Raji (cell line): Measurements from ENCODE around the gene CARD6.

Experiments
- POLR2A ChIP-seq: IDR thresholded peaks from 2 replicates; pipeline ENCODE4 v1.6.1; 2011; ENCODE audit warnings: low read depth, low read length, control low read depth; ENCODE audit not compliant: insufficient read depth

Gene CARD6

DNA sequence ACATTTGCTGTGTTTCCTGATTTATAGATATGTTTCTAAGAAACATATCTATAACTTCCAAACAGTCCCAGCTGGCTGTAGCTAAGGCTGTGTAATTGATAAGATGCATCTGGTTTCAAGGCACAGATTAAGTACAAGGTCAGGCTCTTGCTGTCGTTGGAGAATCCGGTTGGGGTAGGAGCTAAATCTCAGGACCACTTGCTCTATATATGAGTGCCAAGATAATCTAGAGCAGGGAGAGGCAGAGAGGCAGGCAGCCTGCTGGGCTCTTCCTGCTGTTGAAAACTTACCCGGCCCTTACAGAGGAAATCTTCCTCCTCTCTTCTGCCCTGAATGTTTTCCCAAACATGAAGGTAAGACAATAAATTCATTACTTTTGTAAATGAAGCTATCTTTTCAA lies 68.1 kb downstream of the CARD6 start, which contains the start of gene C7:
Gene C7 (plus strand): TSS at position 234 of the 400 bp plus-strand sequence. CDS start 114 bp downstream, at position 348.
- TF ChIP-seq POLR2A: no peak

DNA sequence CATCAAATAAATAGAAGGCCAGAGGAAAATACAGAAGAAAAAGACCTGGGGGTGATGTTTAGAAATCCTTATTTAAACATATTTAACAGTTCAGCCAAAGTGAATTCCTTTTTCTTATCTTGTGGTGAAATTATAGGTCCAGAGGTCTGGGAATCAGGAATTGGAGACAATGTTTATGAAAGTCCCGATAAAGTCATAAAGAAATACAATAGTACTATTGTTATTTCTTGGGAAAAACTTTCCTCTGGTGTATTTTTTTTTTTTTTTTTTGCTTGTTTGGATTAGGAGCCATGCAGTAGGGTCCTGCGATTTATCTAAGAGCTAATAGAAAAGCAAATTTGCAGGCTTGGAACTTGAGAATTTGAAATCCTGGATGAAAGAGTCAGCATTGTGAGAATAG lies 68.6 kb downstream of the CARD6 start:
- no peak for TF ChIP-seq POLR2A
